Fibroblast of the aortic adventitia (primary cell): Measurements from ENCODE around the gene INHA. TPM values are rescaled to one million over a fixed set of nuclear protein-coding genes. Genes with fewer than 3 reads are reported as not detected.

ENCODE experiments used
- DNase-seq: peaks from one replicate; pipeline ENCODE4 v3.0.0-alpha.2; 2010; ENCODE audit warnings: low read depth
- H3K4me3 ChIP-seq: 2 replicates; pipeline ENCODE4 v1.5.1; 2011; ENCODE audit warnings: low read depth, mild to moderate bottlenecking, control low read depth, low read length, moderate library complexity
- CTCF ChIP-seq: IDR thresholded peaks from 2 replicates; pipeline ENCODE4 v1.5.1; 2011; ENCODE audit warnings: mild to moderate bottlenecking, low read length, control low read depth, inconsistent platforms; ENCODE audit not compliant: insufficient read depth
- total RNA-seq: library from RNA; depleted of rRNA; stranded (reverse); fragments of >200 nt; gene quantifications from 2 replicates; pipeline ENCODE4 v1.2.3, GENCODE V29; 2012; ENCODE audit warnings: low replicate concordance

INHA gene
- total RNA-seq, 1 donor = 0.18 TPM

- no peak for TF ChIP-seq CTCF
- H3K4me3 ChIP-seq = no peak overlapping the region
- DNase-seq = no peak
These were observed 12.8 kb upstream of the INHA start for GRCh38 chr2:219559156-219559915.

- peak; percentile 71 for TF ChIP-seq CTCF
- no peak for DNase-seq
- no peak overlapping the region for H3K4me3 ChIP-seq
These were observed 11.8 kb upstream of the INHA start for GRCh38 chr2:219560037-219560892.

GRCh38 chr2:219560893-219561178 is 11.3 kb upstream of the INHA start:
- no peak for DNase-seq
- H3K4me3 ChIP-seq = no peak overlapping the region
- no peak for TF ChIP-seq CTCF

GRCh38 chr2:219561179-219562048 is 10.7 kb upstream of the INHA start:
- no peak for TF ChIP-seq CTCF
- no peak overlapping the region for H3K4me3 ChIP-seq
- no peak for DNase-seq

DNA sequence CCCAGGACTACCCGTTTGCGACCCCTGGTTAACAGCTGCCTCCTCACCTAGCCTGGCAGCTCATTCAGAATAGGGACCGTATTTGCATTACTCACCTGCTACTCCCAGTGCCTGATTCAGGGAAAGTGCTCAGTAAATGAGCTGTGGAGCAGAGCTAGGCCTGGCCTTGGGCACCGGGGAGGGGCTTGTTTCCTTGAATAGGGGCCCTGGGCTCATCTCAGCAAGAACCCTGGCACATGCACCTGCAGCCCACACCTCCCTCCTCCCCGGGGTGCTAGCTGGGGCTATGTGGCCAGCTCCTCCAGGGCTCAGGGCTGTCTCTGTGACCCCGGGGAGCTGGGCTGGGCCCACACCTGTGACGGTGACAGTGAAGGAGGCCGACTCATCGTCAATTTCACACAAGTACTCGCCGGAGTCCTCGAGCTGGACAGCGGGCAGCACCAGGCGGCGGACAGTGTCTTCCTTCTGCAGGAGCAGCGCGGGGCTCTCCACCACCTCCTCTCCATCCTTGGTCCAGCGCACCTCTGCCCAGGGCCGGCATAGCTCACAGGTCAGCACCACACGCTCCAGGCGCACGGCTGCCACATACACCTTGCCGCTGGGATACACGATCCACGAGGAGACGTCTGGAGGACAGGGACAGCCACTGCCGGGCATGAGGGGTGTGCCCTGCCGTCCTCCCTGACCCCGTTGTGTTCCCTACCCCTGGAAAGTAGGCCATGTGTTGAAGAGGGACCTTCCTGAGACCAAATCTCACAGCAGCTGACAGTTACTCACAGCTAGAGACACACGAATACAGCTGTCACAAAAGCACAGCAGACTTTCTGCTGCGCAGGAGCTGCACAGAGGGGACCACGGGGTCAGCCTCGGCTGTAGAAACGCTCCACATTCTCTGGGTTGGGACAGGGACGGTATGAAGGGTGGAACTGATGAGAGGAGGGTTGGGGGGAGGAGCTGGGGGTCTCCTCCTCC is 9.8 kb upstream of the INHA start:
- no peak for TF ChIP-seq CTCF
- DNase-seq = no peak
- H3K4me3 ChIP-seq = no peak overlapping the region
